Uterus (tissue), 2 donors: ENCODE data around the gene SLC17A9.

Experiments
- POLR2A ChIP-seq, 2 donors: fragments of 450-650 bp; IDR thresholded peaks; one replicate each; pipeline ENCODE4 v1.6.1; 2016; ENCODE audit warnings: antibody characterized with exemption in 2 of 2, mild to moderate bottlenecking in 1 of 2, moderate library complexity in 1 of 2
- TF ChIP-seq, protein P1 (sequence below), 4 experiments: fragments of 200-600 bp in 2 of 4; fragments of 450-650 bp in 2 of 4; sonication (generic) in 2 of 4; IDR thresholded peaks; one replicate each; pipeline ENCODE4 v1.5.1; 2016 to 2019; ENCODE audit warnings: antibody characterized with exemption in 4 of 4, mild to moderate bottlenecking in 2 of 4, moderate library complexity in 1 of 4

DNA sequence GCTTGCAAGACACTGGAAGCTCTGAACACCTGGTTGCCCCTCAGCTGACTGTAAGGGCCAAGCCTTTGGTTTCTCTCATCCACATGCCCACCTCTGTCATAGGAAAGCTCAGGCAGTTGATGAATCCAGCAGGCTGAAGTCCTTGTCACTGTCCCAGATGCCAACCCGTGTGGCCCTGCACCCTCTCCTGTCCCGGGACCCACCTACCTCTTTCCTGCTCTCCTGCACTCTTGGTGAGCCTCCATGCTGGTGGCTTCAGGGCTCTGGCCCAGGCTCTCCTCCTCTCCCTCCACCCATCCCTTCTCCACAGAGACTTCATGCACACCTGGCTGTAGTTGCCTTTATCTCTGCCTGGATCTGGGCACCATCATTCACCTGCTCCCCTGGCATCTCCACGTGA lies 18.5 kb upstream of the SLC17A9 start:
- TF ChIP-seq, protein P1, sequence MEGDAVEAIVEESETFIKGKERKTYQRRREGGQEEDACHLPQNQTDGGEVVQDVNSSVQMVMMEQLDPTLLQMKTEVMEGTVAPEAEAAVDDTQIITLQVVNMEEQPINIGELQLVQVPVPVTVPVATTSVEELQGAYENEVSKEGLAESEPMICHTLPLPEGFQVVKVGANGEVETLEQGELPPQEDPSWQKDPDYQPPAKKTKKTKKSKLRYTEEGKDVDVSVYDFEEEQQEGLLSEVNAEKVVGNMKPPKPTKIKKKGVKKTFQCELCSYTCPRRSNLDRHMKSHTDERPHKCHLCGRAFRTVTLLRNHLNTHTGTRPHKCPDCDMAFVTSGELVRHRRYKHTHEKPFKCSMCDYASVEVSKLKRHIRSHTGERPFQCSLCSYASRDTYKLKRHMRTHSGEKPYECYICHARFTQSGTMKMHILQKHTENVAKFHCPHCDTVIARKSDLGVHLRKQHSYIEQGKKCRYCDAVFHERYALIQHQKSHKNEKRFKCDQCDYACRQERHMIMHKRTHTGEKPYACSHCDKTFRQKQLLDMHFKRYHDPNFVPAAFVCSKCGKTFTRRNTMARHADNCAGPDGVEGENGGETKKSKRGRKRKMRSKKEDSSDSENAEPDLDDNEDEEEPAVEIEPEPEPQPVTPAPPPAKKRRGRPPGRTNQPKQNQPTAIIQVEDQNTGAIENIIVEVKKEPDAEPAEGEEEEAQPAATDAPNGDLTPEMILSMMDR (IDR thresholded peaks at IDR 0.05), result no peak
- TF ChIP-seq POLR2A (IDR thresholded peaks at IDR 0.05), result no peak
